IMR-90 (cell line): ENCODE data around the gene FADS1. TPM values are rescaled to one million over a fixed set of nuclear protein-coding genes. Genes with fewer than 3 reads are reported as not detected.
A peak's percentile ranks its signal among the peaks of the same experiment; 100 is the strongest.

Source experiments
- ATAC-seq: fragments of 200-7000 bp; cut with Tn5 transposase; 2 replicates; pipeline ENCODE4 v1.9.1; 2020; ENCODE audit warnings: low read depth, mild to moderate bottlenecking, moderate library complexity
- BruUV-seq: library from RNA; stranded (reverse); fragments of 400-500 nt; replicated peaks from 2 replicates; lab custom pipeline; 2021; lab: Mats Ljungman, UMichigan
- CTCF ChIA-PET: fragments of 300-600 bp; formaldehyde crosslinking; extraction: SDS; loops from one replicate; lab custom pipeline; 2021; ENCODE audit warnings: antibody characterized with exemption; lab: Yijun Ruan, JAX
- POLR2A ChIA-PET: fragments of 300-600 bp; sonication (Branson Sonifier 250); formaldehyde crosslinking; loops from one replicate; lab custom pipeline; 2022; ENCODE audit warnings: antibody characterized with exemption; ENCODE audit not compliant: unreplicated experiment; lab: Charles Lee
- DNase-seq: peaks from one replicate; pipeline ENCODE4 v3.0.0; 2013
- H2AFZ ChIP-seq: replicated peaks from 2 replicates; pipeline ENCODE3; 2013; ENCODE audit warnings: low read length, mild to moderate bottlenecking; ENCODE audit not compliant: poor library complexity
- H2AK5ac ChIP-seq: 2 replicates; pipeline ENCODE4 v1.6.1; 2013; ENCODE audit warnings: low read depth, low read length, inconsistent platforms
- H2AK9ac ChIP-seq: replicated peaks from 2 replicates; pipeline ENCODE3; 2013; ENCODE audit warnings: mild to moderate bottlenecking, low read depth, low read length, moderate library complexity; ENCODE audit not compliant: poor library complexity
- H2BK120ac ChIP-seq: 2 replicates; pipeline ENCODE4 v1.6.1; 2013; ENCODE audit warnings: low read depth, low read length, inconsistent platforms
- H2BK15ac ChIP-seq: 3 replicates; pipeline ENCODE4 v1.6.1; 2013; ENCODE audit warnings: low read depth, low read length, inconsistent platforms
- H2BK20ac ChIP-seq: 2 replicates; pipeline ENCODE4 v1.6.1; 2013; ENCODE audit warnings: low read depth, mild to moderate bottlenecking, inconsistent platforms, low read length, moderate library complexity
- H2BK5ac ChIP-seq: 2 replicates; pipeline ENCODE4 v1.6.1; 2013; ENCODE audit warnings: mild to moderate bottlenecking, low read depth, low read length, inconsistent platforms; ENCODE audit not compliant: poor library complexity, severe bottlenecking
- H3K14ac ChIP-seq: replicated peaks from 2 replicates; pipeline ENCODE4 v1.6.1; 2013; ENCODE audit warnings: low read depth, low read length, inconsistent platforms
- H3K18ac ChIP-seq: 2 replicates; pipeline ENCODE4 v1.6.1; 2013; ENCODE audit warnings: low read depth, low read length, control low read depth
- H3K23ac ChIP-seq: 2 replicates; pipeline ENCODE4 v1.6.1; 2013; ENCODE audit warnings: low read depth, low read length, inconsistent platforms
- H3K27ac ChIP-seq: 2 replicates; pipeline ENCODE4 v1.5.1; 2013; ENCODE audit warnings: mild to moderate bottlenecking, control low read depth, low read length; ENCODE audit not compliant: insufficient read depth
- H3K27me3 ChIP-seq: 2 replicates; pipeline ENCODE4 v1.6.1; 2013; ENCODE audit warnings: low read length; ENCODE audit not compliant: control insufficient read depth, insufficient read depth
- H3K36me3 ChIP-seq: 2 replicates; pipeline ENCODE4 v1.6.1; 2013; ENCODE audit warnings: low read length, mixed read lengths; ENCODE audit not compliant: control insufficient read depth, insufficient read depth
- H3K4ac ChIP-seq: 2 replicates; pipeline ENCODE4 v1.6.1; 2013; ENCODE audit warnings: low read depth, low read length, inconsistent platforms
- H3K4me1 ChIP-seq: 2 replicates; pipeline ENCODE4 v1.6.1; 2013; ENCODE audit warnings: low read length, mixed read lengths; ENCODE audit not compliant: control insufficient read depth, insufficient read depth
- H3K4me2 ChIP-seq: 2 replicates; pipeline ENCODE4 v1.6.1; 2013; ENCODE audit warnings: low read depth, mild to moderate bottlenecking, control low read depth, low read length, moderate library complexity
- H3K4me3 ChIP-seq: 2 replicates; pipeline ENCODE4 v1.5.1; 2013; ENCODE audit warnings: low read depth, mild to moderate bottlenecking, control low read depth, low read length, moderate library complexity; ENCODE audit not compliant: insufficient read depth
- H3K56ac ChIP-seq: 2 replicates; pipeline ENCODE4 v1.6.1; 2013; ENCODE audit warnings: low read length, inconsistent platforms; ENCODE audit not compliant: insufficient read depth; ENCODE audit errors: extremely low read depth
- H3K79me1 ChIP-seq, 2 experiments: 2 replicates each; pipeline ENCODE4 v1.6.1; 2013; ENCODE audit warnings: low read length in 2 of 2, inconsistent platforms in 1 of 2, low read depth in 1 of 2
- H3K9ac ChIP-seq: 2 replicates; pipeline ENCODE4 v1.6.1; 2013; ENCODE audit warnings: low read depth, low read length, control low read depth
- H3K9me1 ChIP-seq: 2 replicates; pipeline ENCODE4 v1.6.1; 2013; ENCODE audit warnings: low read length, inconsistent platforms; ENCODE audit not compliant: insufficient read depth
- H3K9me3 ChIP-seq: 2 replicates; pipeline ENCODE4 v1.6.1; 2013; ENCODE audit warnings: low read length; ENCODE audit not compliant: control insufficient read depth, insufficient read depth
- H4K20me1 ChIP-seq: 2 replicates; pipeline ENCODE4 v1.6.1; 2013; ENCODE audit warnings: low read length, inconsistent platforms; ENCODE audit not compliant: insufficient read depth
- H4K5ac ChIP-seq: 2 replicates; pipeline ENCODE4 v1.6.1; 2013; ENCODE audit warnings: mild to moderate bottlenecking, low read depth, low read length, control low read depth
- H4K8ac ChIP-seq, 2 experiments: 2 replicates each; pipeline ENCODE4 v1.6.1; 2013; ENCODE audit warnings: low read depth in 2 of 2, low read length in 2 of 2, control low read depth in 1 of 2, inconsistent platforms in 1 of 2
- H4K91ac ChIP-seq: 2 replicates; pipeline ENCODE4 v1.6.1; 2013; ENCODE audit warnings: low read depth, low read length, inconsistent platforms; ENCODE audit not compliant: insufficient read depth
- BHLHE40 ChIP-seq: fragments of 150-350 bp; IDR thresholded peaks from 2 replicates; pipeline ENCODE4 v1.6.1; 2016; ENCODE audit warnings: mild to moderate bottlenecking, low read depth, low read length
- CEBPB ChIP-seq: IDR thresholded peaks from 2 replicates; pipeline ENCODE4 v1.6.1; 2012; ENCODE audit warnings: low read depth, low read length, improper control_type of control experiment
- CHD1 ChIP-seq: IDR thresholded peaks from 2 replicates; pipeline ENCODE4 v1.6.1; 2012; ENCODE audit warnings: low read depth, low read length, improper control_type of control experiment
- CTCF ChIP-seq: conservative IDR thresholded peaks from 2 replicates; pipeline ENCODE4 v1.5.1; 2012; ENCODE audit warnings: mild to moderate bottlenecking, low read depth, low read length, improper control_type of control experiment
- ELK1 ChIP-seq: fragments of 150-350 bp; IDR thresholded peaks from 2 replicates; pipeline ENCODE4 v1.6.1; 2016; ENCODE audit warnings: low read depth, mild to moderate bottlenecking, low read length, moderate library complexity, borderline replicate concordance
- MAFK ChIP-seq: IDR thresholded peaks from 2 replicates; pipeline ENCODE4 v1.6.1; 2012; ENCODE audit warnings: low read depth, low read length, improper control_type of control experiment
- MAZ ChIP-seq: IDR thresholded peaks from 2 replicates; pipeline ENCODE4 v1.6.1; 2012; ENCODE audit warnings: low read depth, mild to moderate bottlenecking, low read length, improper control_type of control experiment, moderate library complexity, borderline replicate concordance
- MXI1 ChIP-seq: IDR thresholded peaks from 2 replicates; pipeline ENCODE4 v1.6.1; 2012; ENCODE audit warnings: low read depth, mild to moderate bottlenecking, low read length, moderate library complexity, borderline replicate concordance
- POLR2A ChIP-seq: IDR thresholded peaks from 2 replicates; pipeline ENCODE4 v1.6.1; 2012; ENCODE audit warnings: mild to moderate bottlenecking, low read depth, low read length
- RAD21 ChIP-seq: IDR thresholded peaks from 2 replicates; pipeline ENCODE4 v1.6.1; 2012; ENCODE audit warnings: low read length, improper control_type of control experiment
- RCOR1 ChIP-seq: IDR thresholded peaks from 2 replicates; pipeline ENCODE4 v1.6.1; 2012; ENCODE audit warnings: mild to moderate bottlenecking, low read length, improper control_type of control experiment; ENCODE audit not compliant: insufficient replicate concordance
- USF2 ChIP-seq: fragments of 150-350 bp; IDR thresholded peaks from 2 replicates; pipeline ENCODE4 v1.6.1; 2017; ENCODE audit warnings: mild to moderate bottlenecking, antibody characterized with exemption, low read length, low read depth
- WGBS, 2 experiments: methylation state at CpG; one replicate each; pipeline versions ENCODE4 v1.1.5 to v1.1.7; 2013; ENCODE audit warnings: missing lambda C conversion rate in 2 of 2; ENCODE audit not compliant: insufficient read length in 1 of 2; ENCODE audit errors: extremely low coverage in 2 of 2; 5-methylcytosine and 5-hydroxymethylcytosine counted together
- dilution Hi-C: fragments of 300-500 bp; cut with HindIII; formaldehyde crosslinking; loops from one replicate; pipeline ENCODE4 v1.14.3; 2018; ENCODE audit warnings: low sequenced_read_pairs; ENCODE audit not compliant: unreplicated experiment
- in situ Hi-C: fragments of 300-500 bp; cut with MboI; formaldehyde crosslinking; loops from 3 replicates; pipeline ENCODE4 v1.14.3; 2019; ENCODE audit warnings: low sequenced_read_pairs, inconsistent platforms, mixed read lengths
- intact Hi-C: fragments of 100-400 bp; cut with micrococcal nuclease; formaldehyde crosslinking; loops from 2 replicates; pipeline ENCODE4 v1.10.0; 2022
- polyA plus RNA-seq, 3 experiments: library from polyadenylated mRNA; depleted of rRNA; stranded (reverse); fragments of >200 nt; gene quantifications; 2 replicates each; pipeline ENCODE4 v1.2.3, GENCODE V29; 2012; ENCODE audit warnings: low replicate concordance in 1 of 3
- total RNA-seq: library from RNA; depleted of rRNA; stranded (reverse); fragments of >200 nt; gene quantifications from 2 replicates; pipeline ENCODE4 v1.2.3, GENCODE V29; 2012

FADS1 gene
- total and polyA plus RNA-seq, 2 of the 4 experiments (the other 2 are of a cell fraction): 16.3 to 18.4 TPM

GRCh38 chr11:61853698-61854169 is 36.9 kb upstream of the FADS1 start:
- no TSS peak for BruUV-seq
- Histone ChIP-seq H2BK15ac (no peak overlapping the region), H3K4me1 (no peaks in the 10 kb centered on the region), H2AFZ (no peak overlapping the region), H3K56ac (no peak overlapping the region), H4K20me1 (peaks cover 7% of the 10 kb centered on the region), H3K4me3 (no peak overlapping the region), H3K4me2 (no peak overlapping the region), H4K8ac (no peak overlapping the region), H3K27me3 (no peaks in the 10 kb centered on the region), H3K14ac (no peak overlapping the region), H3K79me1 (no peaks in the 10 kb centered on the region; a peak in 1 of 4 replicates), H3K36me3 (peaks cover 47% of the 10 kb centered on the region), H2AK9ac (peak overlapping the region; percentile 57), H4K5ac (no peak overlapping the region), H3K9me1 (no peaks in the 10 kb centered on the region), H3K27ac (no peak overlapping the region), H2BK120ac (no peak overlapping the region), H4K91ac (no peak overlapping the region), H3K18ac (no peak overlapping the region), H2BK20ac (no peak overlapping the region), H3K4ac (no peak overlapping the region), H3K23ac (no peak overlapping the region), H2AK5ac (no peak overlapping the region), H2BK5ac (no peak overlapping the region), H3K9ac (no peak overlapping the region), H3K9me3 (no peaks in the 10 kb centered on the region)
- DNase-seq (no peak), ATAC-seq (no peak)
- TF ChIP-seq USF2: no peak
- no peak for TF ChIP-seq MAZ
- no peak for TF ChIP-seq ELK1
- no peak for TF ChIP-seq BHLHE40
- no peak for TF ChIP-seq MAFK
- no peak for TF ChIP-seq MXI1
- no peak for TF ChIP-seq POLR2A
- TF ChIP-seq CTCF: no peak
- TF ChIP-seq RAD21: no peak
- TF ChIP-seq RCOR1: no peak
- TF ChIP-seq CEBPB: no peak
- TF ChIP-seq CHD1: no peak
- intact Hi-C loops (no loop called here), in situ Hi-C loops (loop anchor here (25.0 kb wide), 1 partner anchor 459 kb away; no protein-coding TSS in a partner anchor), dilution Hi-C loops (no loop called here)
- 70% methylated on average over 2 of the region's 13 CpGs; no CpG with 5 or more reads in 1 of the 2 experiments for WGBS, 2 experiments
- ChIA-PET CTCF (no interaction called here), POLR2A (no interaction called here)
